Kidney (tissue), 14 donors: ENCODE measurements around the gene LRRC59. TPM values are rescaled to one million over a fixed set of nuclear protein-coding genes. Genes with fewer than 3 reads are reported as not detected.

Experiments
- DNase-seq, 5 donors: peaks; one replicate each; pipeline ENCODE4 v3.0.0-alpha.2; 2013 to 2020
- FAIRE-seq: peaks from 2 replicates; lab custom pipeline; 2012; peaks lifted over from hg19 to GRCh38; lab: Jason Lieb, UNC
- H3K27ac ChIP-seq, 2 donors: one replicate each; pipeline ENCODE4 v1.7.0; 2013; ENCODE audit warnings: low read depth in 2 of 2, low read length in 2 of 2, inconsistent platforms in 1 of 2
- H3K27me3 ChIP-seq: one replicate; pipeline ENCODE4 v1.7.1; 2013; ENCODE audit warnings: low read length, inconsistent platforms; ENCODE audit not compliant: control insufficient read depth, insufficient read depth
- H3K36me3 ChIP-seq, 3 donors: one replicate each; pipeline versions ENCODE4 v1.7.0 to v1.7.1; 2013; ENCODE audit warnings: low read length in 3 of 3, control low read depth in 1 of 3, inconsistent platforms in 1 of 3; ENCODE audit not compliant: insufficient read depth in 3 of 3, control insufficient read depth in 2 of 3
- H3K4me1 ChIP-seq, 3 donors: one replicate each; pipeline versions ENCODE4 v1.7.0 to v1.7.1; 2013; ENCODE audit warnings: low read length in 3 of 3, inconsistent platforms in 1 of 3, low read depth in 1 of 3; ENCODE audit not compliant: control insufficient read depth in 2 of 3, insufficient read depth in 2 of 3
- H3K4me3 ChIP-seq, 3 donors: one replicate each; pipeline versions ENCODE4 v1.7.0 to v1.8.1; 2013; ENCODE audit warnings: low read length in 3 of 3, control low read depth in 1 of 3, inconsistent platforms in 1 of 3
- H3K9ac ChIP-seq, 3 donors: one replicate each; pipeline versions ENCODE4 v1.7.0 to v1.7.1; 2013; ENCODE audit warnings: low read length in 3 of 3, control low read depth in 1 of 3, inconsistent platforms in 1 of 3
- H3K9me3 ChIP-seq, 3 donors: one replicate each; pipeline versions ENCODE4 v1.7.0 to v1.7.1; 2013; ENCODE audit warnings: low read length in 3 of 3, control low read depth in 1 of 3, inconsistent platforms in 1 of 3; ENCODE audit not compliant: control insufficient read depth in 2 of 3, insufficient read depth in 1 of 3
- CTCF ChIP-seq: IDR thresholded peaks from 3 replicates; pipeline ENCODE4 v1.5.1; 2012; ENCODE audit warnings: mild to moderate bottlenecking, moderate library complexity, borderline replicate concordance; ENCODE audit not compliant: insufficient read depth; ENCODE audit errors: extremely low read depth
- intact Hi-C: fragments of 100-400 bp; cut with DNase I; formaldehyde crosslinking; loops from one replicate; pipeline ENCODE4 v1.11.1; 2022
- polyA plus RNA-seq: library from polyadenylated mRNA; stranded (reverse); fragments of 350-450 nt; fragmentation: Illumina TruSeq; extraction: RNeasy Lipid Tissue Mini Kit (QIAGEN cat#74804); gene quantifications from one replicate; pipeline ENCODE4 v1.2.3, GENCODE V29; 2014; ENCODE audit warnings: low read depth, low replicate concordance; ENCODE audit not compliant: insufficient read depth
- total RNA-seq: library from RNA; stranded (reverse); fragmentation: NEBNext Ultra II Directional; extraction: Animal tissue kit (Norgen Biotek cat#: 25700); gene quantifications from one replicate; pipeline ENCODE4 v1.2.1, GENCODE V29; 2021
- donor health status: control.
- donor health status: control.
- donor health status: control.
- donor health status: control.
- donor health status: control.
- donor health status: DM: yes; HTN: yes; CAD: no.
- donor health status: Normal renal cell carcinoma (clear cell type).

Gene LRRC59
- total and polyA plus RNA-seq, 2 donors from 2014 or later: 37.0 to 61.7 TPM

- Histone ChIP-seq H3K4me1 (no peaks in the 10 kb centered on the region), H3K27me3 (no peaks in the 10 kb centered on the region), H3K9ac (no peak overlapping the region), H3K9me3 (no peaks in the 10 kb centered on the region), H3K4me3 (no peak overlapping the region), H3K36me3 (no peaks in the 10 kb centered on the region), H3K27ac (no peak overlapping the region)
- intact Hi-C loops: no loop called here
- FAIRE-seq (no peak), DNase-seq (no peak)
- no peak for TF ChIP-seq CTCF
These were observed 65.1 kb downstream of the LRRC59 start for GRCh38 chr17:50332196-50332595.

Other genes starting within 250 kb of the LRRC59 start
- 64.4 TPM for gene PPP1R9B, start 246.8 kb downstream of the LRRC59 start, total RNA-seq
- 17.1 TPM for gene PPP1R9B, start 246.8 kb downstream of the LRRC59 start, polyA plus RNA-seq
- 4.2 TPM for gene SGCA, start 231.5 kb downstream of the LRRC59 start, total RNA-seq
- gene SGCA, start 231.5 kb downstream of the LRRC59 start, polyA plus RNA-seq: 5.5 TPM
- 142 TPM for gene COL1A1, start 195.9 kb downstream of the LRRC59 start, total RNA-seq
- 9.2 TPM for gene COL1A1, start 195.9 kb downstream of the LRRC59 start, polyA plus RNA-seq
- gene TMEM92, start 123.1 kb downstream of the LRRC59 start, total RNA-seq: 2.4 TPM
- not detected for gene TMEM92, start 123.1 kb downstream of the LRRC59 start, polyA plus RNA-seq
- gene XYLT2, start 51.4 kb downstream of the LRRC59 start, total RNA-seq: 30.0 TPM
- gene XYLT2, start 51.4 kb downstream of the LRRC59 start, polyA plus RNA-seq: 21.2 TPM
- 54.0 TPM for gene MRPL27, start 24.3 kb downstream of the LRRC59 start, total RNA-seq
- 227 TPM for gene MRPL27, start 24.3 kb downstream of the LRRC59 start, polyA plus RNA-seq
- gene EME1, start 24.3 kb downstream of the LRRC59 start, total RNA-seq: 1.0 TPM
- gene EME1, start 24.3 kb downstream of the LRRC59 start, polyA plus RNA-seq: not detected
- 44.4 TPM for gene ACSF2, start 28.7 kb upstream of the LRRC59 start, total RNA-seq
- gene ACSF2, start 28.7 kb upstream of the LRRC59 start, polyA plus RNA-seq: 404 TPM
- 0.22 TPM for gene CHAD, start 71.4 kb upstream of the LRRC59 start, total RNA-seq
- 0.43 TPM for gene CHAD, start 71.4 kb upstream of the LRRC59 start, polyA plus RNA-seq
- 38.9 TPM for gene RSAD1, start 81.3 kb upstream of the LRRC59 start, total RNA-seq
- gene RSAD1, start 81.3 kb upstream of the LRRC59 start, polyA plus RNA-seq: 39.9 TPM
- 0.72 TPM for gene MYCBPAP, start 110.9 kb upstream of the LRRC59 start, total RNA-seq
- gene MYCBPAP, start 110.9 kb upstream of the LRRC59 start, polyA plus RNA-seq: 2.9 TPM
- 5.0 TPM for gene EPN3, start 135.2 kb upstream of the LRRC59 start, total RNA-seq
- 28.7 TPM for gene EPN3, start 135.2 kb upstream of the LRRC59 start, polyA plus RNA-seq
- gene SPATA20, start 149.7 kb upstream of the LRRC59 start, total RNA-seq: 60.4 TPM
- gene SPATA20, start 149.7 kb upstream of the LRRC59 start, polyA plus RNA-seq: 52.7 TPM
- gene CACNA1G, start 163.2 kb upstream of the LRRC59 start, total RNA-seq: 0.06 TPM
- not detected for gene CACNA1G, start 163.2 kb upstream of the LRRC59 start, polyA plus RNA-seq
- gene ABCC3, start 237.4 kb upstream of the LRRC59 start, total RNA-seq: 156 TPM
- 9.3 TPM for gene ABCC3, start 237.4 kb upstream of the LRRC59 start, polyA plus RNA-seq